IMR-90 (cell line): Measurements from ENCODE around the gene OGFOD2. TPM values are rescaled to one million over a fixed set of nuclear protein-coding genes. Genes with fewer than 3 reads are reported as not detected.

ENCODE experiments used
- ATAC-seq: fragments of 200-7000 bp; cut with Tn5 transposase; 2 replicates; pipeline ENCODE4 v1.9.1; 2020; ENCODE audit warnings: low read depth, mild to moderate bottlenecking, moderate library complexity
- BruUV-seq: library from RNA; stranded (reverse); fragments of 400-500 nt; replicated peaks from 2 replicates; lab custom pipeline; 2021; lab: Mats Ljungman, UMichigan
- CTCF ChIA-PET: fragments of 300-600 bp; formaldehyde crosslinking; extraction: SDS; loops from one replicate; lab custom pipeline; 2021; ENCODE audit warnings: antibody characterized with exemption; lab: Yijun Ruan, JAX
- POLR2A ChIA-PET: fragments of 300-600 bp; sonication (Branson Sonifier 250); formaldehyde crosslinking; loops from one replicate; lab custom pipeline; 2022; ENCODE audit warnings: antibody characterized with exemption; ENCODE audit not compliant: unreplicated experiment; lab: Charles Lee
- DNase-seq: peaks from one replicate; pipeline ENCODE4 v3.0.0; 2013
- H2AFZ ChIP-seq: replicated peaks from 2 replicates; pipeline ENCODE3; 2013; ENCODE audit warnings: low read length, mild to moderate bottlenecking; ENCODE audit not compliant: poor library complexity
- H2AK5ac ChIP-seq: 2 replicates; pipeline ENCODE4 v1.6.1; 2013; ENCODE audit warnings: low read depth, low read length, inconsistent platforms
- H2AK9ac ChIP-seq: replicated peaks from 2 replicates; pipeline ENCODE3; 2013; ENCODE audit warnings: mild to moderate bottlenecking, low read depth, low read length, moderate library complexity; ENCODE audit not compliant: poor library complexity
- H2BK120ac ChIP-seq: 2 replicates; pipeline ENCODE4 v1.6.1; 2013; ENCODE audit warnings: low read depth, low read length, inconsistent platforms
- H2BK15ac ChIP-seq: 3 replicates; pipeline ENCODE4 v1.6.1; 2013; ENCODE audit warnings: low read depth, low read length, inconsistent platforms
- H2BK20ac ChIP-seq: 2 replicates; pipeline ENCODE4 v1.6.1; 2013; ENCODE audit warnings: low read depth, mild to moderate bottlenecking, inconsistent platforms, low read length, moderate library complexity
- H2BK5ac ChIP-seq: 2 replicates; pipeline ENCODE4 v1.6.1; 2013; ENCODE audit warnings: mild to moderate bottlenecking, low read depth, low read length, inconsistent platforms; ENCODE audit not compliant: poor library complexity, severe bottlenecking
- H3K14ac ChIP-seq: replicated peaks from 2 replicates; pipeline ENCODE4 v1.6.1; 2013; ENCODE audit warnings: low read depth, low read length, inconsistent platforms
- H3K18ac ChIP-seq: 2 replicates; pipeline ENCODE4 v1.6.1; 2013; ENCODE audit warnings: low read depth, low read length, control low read depth
- H3K23ac ChIP-seq: 2 replicates; pipeline ENCODE4 v1.6.1; 2013; ENCODE audit warnings: low read depth, low read length, inconsistent platforms
- H3K27ac ChIP-seq: 2 replicates; pipeline ENCODE4 v1.5.1; 2013; ENCODE audit warnings: mild to moderate bottlenecking, control low read depth, low read length; ENCODE audit not compliant: insufficient read depth
- H3K27me3 ChIP-seq: 2 replicates; pipeline ENCODE4 v1.6.1; 2013; ENCODE audit warnings: low read length; ENCODE audit not compliant: control insufficient read depth, insufficient read depth
- H3K36me3 ChIP-seq: 2 replicates; pipeline ENCODE4 v1.6.1; 2013; ENCODE audit warnings: low read length, mixed read lengths; ENCODE audit not compliant: control insufficient read depth, insufficient read depth
- H3K4ac ChIP-seq: 2 replicates; pipeline ENCODE4 v1.6.1; 2013; ENCODE audit warnings: low read depth, low read length, inconsistent platforms
- H3K4me1 ChIP-seq: 2 replicates; pipeline ENCODE4 v1.6.1; 2013; ENCODE audit warnings: low read length, mixed read lengths; ENCODE audit not compliant: control insufficient read depth, insufficient read depth
- H3K4me2 ChIP-seq: 2 replicates; pipeline ENCODE4 v1.6.1; 2013; ENCODE audit warnings: low read depth, mild to moderate bottlenecking, control low read depth, low read length, moderate library complexity
- H3K4me3 ChIP-seq: 2 replicates; pipeline ENCODE4 v1.5.1; 2013; ENCODE audit warnings: low read depth, mild to moderate bottlenecking, control low read depth, low read length, moderate library complexity; ENCODE audit not compliant: insufficient read depth
- H3K56ac ChIP-seq: 2 replicates; pipeline ENCODE4 v1.6.1; 2013; ENCODE audit warnings: low read length, inconsistent platforms; ENCODE audit not compliant: insufficient read depth; ENCODE audit errors: extremely low read depth
- H3K79me1 ChIP-seq, 2 experiments: 2 replicates each; pipeline ENCODE4 v1.6.1; 2013; ENCODE audit warnings: low read length in 2 of 2, inconsistent platforms in 1 of 2, low read depth in 1 of 2
- H3K9ac ChIP-seq: 2 replicates; pipeline ENCODE4 v1.6.1; 2013; ENCODE audit warnings: low read depth, low read length, control low read depth
- H3K9me1 ChIP-seq: 2 replicates; pipeline ENCODE4 v1.6.1; 2013; ENCODE audit warnings: low read length, inconsistent platforms; ENCODE audit not compliant: insufficient read depth
- H3K9me3 ChIP-seq: 2 replicates; pipeline ENCODE4 v1.6.1; 2013; ENCODE audit warnings: low read length; ENCODE audit not compliant: control insufficient read depth, insufficient read depth
- H4K20me1 ChIP-seq: 2 replicates; pipeline ENCODE4 v1.6.1; 2013; ENCODE audit warnings: low read length, inconsistent platforms; ENCODE audit not compliant: insufficient read depth
- H4K5ac ChIP-seq: 2 replicates; pipeline ENCODE4 v1.6.1; 2013; ENCODE audit warnings: mild to moderate bottlenecking, low read depth, low read length, control low read depth
- H4K8ac ChIP-seq, 2 experiments: 2 replicates each; pipeline ENCODE4 v1.6.1; 2013; ENCODE audit warnings: low read depth in 2 of 2, low read length in 2 of 2, control low read depth in 1 of 2, inconsistent platforms in 1 of 2
- H4K91ac ChIP-seq: 2 replicates; pipeline ENCODE4 v1.6.1; 2013; ENCODE audit warnings: low read depth, low read length, inconsistent platforms; ENCODE audit not compliant: insufficient read depth
- FOS ChIP-seq: fragments of 150-350 bp; IDR thresholded peaks from 2 replicates; pipeline ENCODE4 v1.6.1; 2016; ENCODE audit warnings: low read depth, low read length
- WGBS, 2 experiments: methylation state at CpG; one replicate each; pipeline versions ENCODE4 v1.1.5 to v1.1.7; 2013; ENCODE audit warnings: missing lambda C conversion rate in 2 of 2; ENCODE audit not compliant: insufficient read length in 1 of 2; ENCODE audit errors: extremely low coverage in 2 of 2; 5-methylcytosine and 5-hydroxymethylcytosine counted together
- dilution Hi-C: fragments of 300-500 bp; cut with HindIII; formaldehyde crosslinking; loops from one replicate; pipeline ENCODE4 v1.14.3; 2018; ENCODE audit warnings: low sequenced_read_pairs; ENCODE audit not compliant: unreplicated experiment
- in situ Hi-C: fragments of 300-500 bp; cut with MboI; formaldehyde crosslinking; loops from 3 replicates; pipeline ENCODE4 v1.14.3; 2019; ENCODE audit warnings: low sequenced_read_pairs, inconsistent platforms, mixed read lengths
- intact Hi-C: fragments of 100-400 bp; cut with micrococcal nuclease; formaldehyde crosslinking; loops from 2 replicates; pipeline ENCODE4 v1.10.0; 2022
- polyA plus RNA-seq, 3 experiments: library from polyadenylated mRNA; depleted of rRNA; stranded (reverse); fragments of >200 nt; gene quantifications; 2 replicates each; pipeline ENCODE4 v1.2.3, GENCODE V29; 2012; ENCODE audit warnings: low replicate concordance in 1 of 3
- total RNA-seq: library from RNA; depleted of rRNA; stranded (reverse); fragments of >200 nt; gene quantifications from 2 replicates; pipeline ENCODE4 v1.2.3, GENCODE V29; 2012

OGFOD2 gene
- total and polyA plus RNA-seq, 2 of the 4 experiments (the other 2 are of a cell fraction) = 4.3 to 18.2 TPM

GRCh38 chr12:122990561-122990960 lies 15.5 kb downstream of the OGFOD2 start:
- H3K18ac ChIP-seq = no peak overlapping the region

More at GRCh38 chr12:122990561-122990960, 15.5 kb downstream of the OGFOD2 start:
- no peaks in the 10 kb centered on the region for H3K79me1 ChIP-seq
- no peak overlapping the region for H3K4me3 ChIP-seq
- H3K4me2 ChIP-seq = no peak overlapping the region
- H2AFZ ChIP-seq = no peak overlapping the region
- TF ChIP-seq FOS = no peak
- H3K56ac ChIP-seq = no peak overlapping the region
- 93% methylated on average over 9 of the region's 13 CpGs; no CpG with 5 or more reads in 1 of the 2 experiments for WGBS, 2 experiments
- H2BK15ac ChIP-seq = no peak overlapping the region
- no peak overlapping the region for H3K27ac ChIP-seq
- no peak overlapping the region for H2AK5ac ChIP-seq
- H3K4me1 ChIP-seq = no peaks in the 10 kb centered on the region
- in situ Hi-C loops = no loop called here
- no peaks in the 10 kb centered on the region; the same call in 1 of the 2 replicates for H4K20me1 ChIP-seq
- no peak overlapping the region for H4K5ac ChIP-seq
- peaks cover 6% of the 10 kb centered on the region; the same call in 1 of the 2 replicates for H3K9me1 ChIP-seq
- no peaks in the 10 kb centered on the region for H3K9me3 ChIP-seq
- H3K23ac ChIP-seq = no peak overlapping the region
- H3K9ac ChIP-seq = no peak overlapping the region
- H2BK20ac ChIP-seq = no peak overlapping the region
- no peak overlapping the region for H3K14ac ChIP-seq
- dilution Hi-C loops = loop anchor here (25.0 kb wide), 1 partner anchor 247 kb away; the partner anchor contains the start of genes MPHOSPH9 and MTRFR
- H2BK120ac ChIP-seq = no peak overlapping the region
- ChIA-PET CTCF (no interaction called here), POLR2A (no interaction called here)
- no peaks in the 10 kb centered on the region for H3K27me3 ChIP-seq
- H3K4ac ChIP-seq = no peak overlapping the region
- no peak for DNase-seq
- no peak overlapping the region for H4K8ac ChIP-seq
- no peak overlapping the region for H2BK5ac ChIP-seq
- H3K36me3 ChIP-seq = peaks cover 40% of the 10 kb centered on the region; the same call in 1 of the 2 replicates
- BruUV-seq = no TSS peak
- no peak for ATAC-seq
- no peak overlapping the region for H4K91ac ChIP-seq
- intact Hi-C loops = no loop called here
- H2AK9ac ChIP-seq = no peak overlapping the region
